ENCODE measurements around the gene INCA1. TPM values are rescaled to one million over a fixed set of nuclear protein-coding genes. Genes with fewer than 3 reads are reported as not detected.

Gene INCA1
- total RNA-seq, 2 experiments from 2014 or later = 0.82 TPM; not detected in 1

DNA sequence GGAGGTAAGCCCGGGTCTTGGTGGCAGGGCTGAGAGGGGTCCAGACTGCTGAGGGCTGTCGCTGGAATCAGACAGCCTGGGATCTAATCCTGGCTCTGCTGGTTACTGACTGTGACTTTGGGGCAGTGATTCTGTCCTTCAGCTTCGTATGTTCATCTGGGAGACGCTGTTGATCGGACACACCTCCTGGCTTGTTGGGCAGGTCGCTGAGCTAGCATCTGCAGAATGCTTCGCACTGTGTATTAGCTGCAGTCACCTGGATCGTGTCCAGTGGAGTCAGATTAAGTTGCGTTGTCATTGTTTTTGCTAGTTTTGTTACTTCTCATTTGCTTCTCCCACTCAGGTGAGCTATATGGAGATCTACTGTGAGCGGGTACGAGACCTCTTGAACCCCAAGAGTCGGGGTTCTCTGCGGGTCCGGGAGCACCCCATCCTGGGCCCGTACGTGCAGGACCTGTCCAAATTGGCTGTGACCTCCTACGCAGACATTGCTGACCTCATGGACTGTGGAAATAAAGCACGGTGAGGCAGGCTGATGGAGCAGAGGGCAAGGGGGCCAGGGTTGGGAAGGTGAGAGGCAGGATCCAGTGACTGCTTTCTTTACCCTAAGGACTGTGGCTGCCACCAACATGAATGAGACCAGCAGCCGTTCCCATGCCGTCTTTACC, 4.9 kb upstream of the INCA1 start:
- no peak overlapping the region for H2AFZ ChIP-seq (ENCODE audit: low read length)
- BruUV-seq (replicated peaks) = no TSS peak
- intact Hi-C loops (cut with micrococcal nuclease; ENCODE audit: unreplicated experiment) = no loop called here
- no peak overlapping the region for H3K27ac ChIP-seq (ENCODE audit: low read depth, low read length, poor library complexity, severe bottlenecking)
- H3K4me2 ChIP-seq (ENCODE audit: low read length) = no peak overlapping the region
- H3K9me2 ChIP-seq (ENCODE audit: insufficient read depth, low read length) = no peaks in the 10 kb centered on the region
- ChIA-PET POLR2A (no interaction called here), CTCF (ENCODE audit: unreplicated experiment) (no interaction called here)
- H3K9me3 ChIP-seq (ENCODE audit: low read length) = no peaks in the 10 kb centered on the region
- H4K20me1 ChIP-seq (ENCODE audit: insufficient read depth, low read length) = no peaks in the 10 kb centered on the region
- no peak overlapping the region for H3K4me3 ChIP-seq (ENCODE audit: low read depth, low read length, poor library complexity, severe bottlenecking)
- TF ChIP-seq EZH2phosphoT487 (IDR thresholded peaks at IDR 0.05; ENCODE audit: borderline replicate concordance, low read depth, low read length) = no peak
- TF ChIP-seq, protein P1, sequence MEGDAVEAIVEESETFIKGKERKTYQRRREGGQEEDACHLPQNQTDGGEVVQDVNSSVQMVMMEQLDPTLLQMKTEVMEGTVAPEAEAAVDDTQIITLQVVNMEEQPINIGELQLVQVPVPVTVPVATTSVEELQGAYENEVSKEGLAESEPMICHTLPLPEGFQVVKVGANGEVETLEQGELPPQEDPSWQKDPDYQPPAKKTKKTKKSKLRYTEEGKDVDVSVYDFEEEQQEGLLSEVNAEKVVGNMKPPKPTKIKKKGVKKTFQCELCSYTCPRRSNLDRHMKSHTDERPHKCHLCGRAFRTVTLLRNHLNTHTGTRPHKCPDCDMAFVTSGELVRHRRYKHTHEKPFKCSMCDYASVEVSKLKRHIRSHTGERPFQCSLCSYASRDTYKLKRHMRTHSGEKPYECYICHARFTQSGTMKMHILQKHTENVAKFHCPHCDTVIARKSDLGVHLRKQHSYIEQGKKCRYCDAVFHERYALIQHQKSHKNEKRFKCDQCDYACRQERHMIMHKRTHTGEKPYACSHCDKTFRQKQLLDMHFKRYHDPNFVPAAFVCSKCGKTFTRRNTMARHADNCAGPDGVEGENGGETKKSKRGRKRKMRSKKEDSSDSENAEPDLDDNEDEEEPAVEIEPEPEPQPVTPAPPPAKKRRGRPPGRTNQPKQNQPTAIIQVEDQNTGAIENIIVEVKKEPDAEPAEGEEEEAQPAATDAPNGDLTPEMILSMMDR (conservative IDR thresholded peaks at IDR 0.05; ENCODE audit: low read length) = no peak
- DNase-seq (ENCODE audit: low spot score) = no peak
- H3K79me2 ChIP-seq (ENCODE audit: insufficient read depth, low read depth, low read length) = peaks cover 6% of the 10 kb centered on the region; the same call in 1 of the 2 replicates
- peaks cover 13% of the 10 kb centered on the region for H3K4me1 ChIP-seq (ENCODE audit: insufficient read depth, low read length, poor library complexity, severe bottlenecking)
- peaks cover 48% of the 10 kb centered on the region for H3K36me3 ChIP-seq (ENCODE audit: insufficient read depth, low read length)

DNA sequence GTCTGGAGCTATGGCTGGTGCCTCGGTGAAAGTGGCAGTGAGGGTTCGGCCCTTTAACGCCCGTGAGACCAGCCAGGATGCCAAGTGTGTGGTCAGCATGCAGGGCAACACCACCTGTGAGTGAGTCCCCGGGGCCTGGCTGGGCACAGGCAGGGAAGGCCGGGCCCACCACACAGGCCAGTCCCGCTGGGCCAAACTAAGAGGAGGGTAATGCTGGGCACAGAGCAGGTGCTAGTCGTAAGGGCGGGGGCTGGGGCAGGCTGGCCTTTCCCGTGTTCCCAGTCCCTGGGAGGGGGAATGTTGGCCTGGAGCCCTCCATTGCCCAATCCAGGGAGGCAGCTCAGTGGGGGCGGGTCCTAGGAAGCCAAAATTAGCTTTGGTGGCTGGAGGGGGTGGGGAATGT, 2.9 kb upstream of the INCA1 start:
- no peaks in the 10 kb centered on the region for H4K20me1 ChIP-seq (ENCODE audit: insufficient read depth, low read length)
- H3K9me2 ChIP-seq (ENCODE audit: insufficient read depth, low read length) = no peaks in the 10 kb centered on the region
- H3K9me3 ChIP-seq (ENCODE audit: low read length) = no peaks in the 10 kb centered on the region
- TF ChIP-seq EZH2phosphoT487 (IDR thresholded peaks at IDR 0.05; ENCODE audit: borderline replicate concordance, low read depth, low read length) = no peak
- TF ChIP-seq, protein P1 (conservative IDR thresholded peaks at IDR 0.05; ENCODE audit: low read length) = no peak
- H3K4me1 ChIP-seq (ENCODE audit: insufficient read depth, low read length, poor library complexity, severe bottlenecking) = peaks cover 20% of the 10 kb centered on the region
- H2AFZ ChIP-seq (ENCODE audit: low read length) = no peak overlapping the region
- DNase-seq (ENCODE audit: low spot score) = no peak
- peaks cover 39% of the 10 kb centered on the region for H3K36me3 ChIP-seq (ENCODE audit: insufficient read depth, low read length)
- ChIA-PET POLR2A (interaction anchor here (0.6 kb wide), 1 partner anchor 25 kb away, joined by 3 read pairs; no protein-coding TSS in a partner anchor), CTCF (ENCODE audit: unreplicated experiment) (interaction anchor here (0.6 kb wide), 1 partner anchor 528 kb away, joined by 3 read pairs; no protein-coding TSS in a partner anchor)
- peak overlapping the region; percentile 98; the same call in 1 of the 2 replicates for H3K4me2 ChIP-seq (ENCODE audit: low read length)
- peaks cover 6% of the 10 kb centered on the region; the same call in 1 of the 2 replicates for H3K79me2 ChIP-seq (ENCODE audit: insufficient read depth, low read depth, low read length)
- no peak overlapping the region for H3K27ac ChIP-seq (ENCODE audit: low read depth, low read length, poor library complexity, severe bottlenecking)
- intact Hi-C loops (cut with micrococcal nuclease; ENCODE audit: unreplicated experiment) = no loop called here
- BruUV-seq (replicated peaks) = no TSS peak
- H3K4me3 ChIP-seq (ENCODE audit: low read depth, low read length, poor library complexity, severe bottlenecking) = no peak overlapping the region

Measured in OCI-LY7 (cell line).